Left ventricle myocardium inferior (tissue), 1 donor: ENCODE measurements around the gene KAZN. TPM values are rescaled to one million over a fixed set of nuclear protein-coding genes. Genes with fewer than 3 reads are reported as not detected.

Source experiments
- DNase-seq: peaks from one replicate; pipeline ENCODE4 v3.0.0-alpha.2; 2020
- H3K27ac ChIP-seq: fragments of 200-600 bp; replicated peaks from 2 replicates; pipeline ENCODE4 v1.8.0; 2021
- H3K27me3 ChIP-seq: fragments of 200-600 bp; 2 replicates; pipeline ENCODE4 v1.8.0; 2021; ENCODE audit warnings: low read depth
- H3K36me3 ChIP-seq: fragments of 200-600 bp; 2 replicates; pipeline ENCODE4 v1.8.0; 2021
- H3K4me1 ChIP-seq: fragments of 200-600 bp; 2 replicates; pipeline ENCODE4 v1.8.0; 2021
- H3K4me3 ChIP-seq: fragments of 200-600 bp; 2 replicates; pipeline ENCODE4 v1.8.0; 2021; ENCODE audit warnings: mild to moderate bottlenecking, moderate library complexity
- H3K9me3 ChIP-seq: fragments of 200-600 bp; replicated peaks from 2 replicates; pipeline ENCODE4 v1.8.0; 2021
- intact Hi-C: fragments of 100-400 bp; cut with micrococcal nuclease; formaldehyde crosslinking; loops from one replicate; pipeline ENCODE4 v1.11.0; 2022
- total RNA-seq: library from RNA; stranded (reverse); fragmentation: NEBNext Ultra II Directional; extraction: Animal tissue kit (Norgen Biotek cat#: 25700); gene quantifications from one replicate; pipeline ENCODE4 v1.2.1, GENCODE V29; 2021
- TF ChIP-seq, protein P1 (sequence below): fragments of 200-600 bp; IDR thresholded peaks from 2 replicates; pipeline ENCODE4 v1.8.0; 2021; ENCODE audit warnings: antibody characterized with exemption, mild to moderate bottlenecking, borderline replicate concordance
- donor health status: DM: no; HTN: yes; CAD: no; lungs with severe emphysema.

Gene KAZN
- total RNA-seq, 1 donor from 2014 or later, result 2.2 TPM

DNA sequence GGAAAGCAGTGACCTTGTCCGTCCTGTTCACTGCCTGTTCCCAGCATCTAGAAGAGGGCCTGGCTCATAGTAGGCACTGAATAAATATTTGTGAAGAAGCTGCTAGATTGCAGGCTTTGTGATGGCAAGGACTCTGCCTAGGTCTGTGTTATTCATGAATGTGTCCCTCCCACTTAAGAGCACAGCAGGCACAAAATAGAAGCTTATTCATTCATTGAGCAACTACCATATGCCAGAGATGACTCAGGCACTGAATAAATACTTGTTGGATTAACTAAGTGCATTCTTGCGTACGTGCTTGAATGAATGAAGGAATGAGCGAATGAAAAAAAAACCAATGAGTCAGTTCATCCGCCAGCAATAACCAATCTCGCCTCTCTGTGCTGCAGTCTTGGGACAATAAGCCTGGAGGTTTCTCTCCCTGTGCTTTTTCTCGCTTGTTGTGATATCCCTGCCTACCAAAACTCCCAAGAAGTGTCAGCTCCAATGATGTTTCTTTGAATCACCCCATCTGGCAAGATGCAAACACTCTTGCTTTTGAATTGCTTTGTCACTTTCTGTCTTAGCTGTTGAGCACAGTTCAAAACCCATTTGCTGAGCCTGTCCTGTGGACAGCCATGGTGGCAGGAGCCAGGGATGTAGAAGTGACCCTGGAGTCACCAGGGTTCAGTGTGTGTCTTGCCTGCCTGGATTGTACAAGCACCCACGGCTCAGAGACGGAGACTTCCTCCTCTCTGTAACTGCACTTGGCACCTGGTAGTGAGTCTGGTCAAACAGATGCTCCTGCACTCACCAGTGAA is 143.9 kb downstream of the KAZN start:
- intact Hi-C loops, result no loop called here
- Histone ChIP-seq H3K27me3 (peaks cover 79% of the 10 kb centered on the region), H3K4me1 (no peaks in the 10 kb centered on the region), H3K4me3 (no peak overlapping the region), H3K27ac (no peak overlapping the region), H3K36me3 (no peaks in the 10 kb centered on the region), H3K9me3 (no peaks in the 10 kb centered on the region)
- TF ChIP-seq, protein P1, sequence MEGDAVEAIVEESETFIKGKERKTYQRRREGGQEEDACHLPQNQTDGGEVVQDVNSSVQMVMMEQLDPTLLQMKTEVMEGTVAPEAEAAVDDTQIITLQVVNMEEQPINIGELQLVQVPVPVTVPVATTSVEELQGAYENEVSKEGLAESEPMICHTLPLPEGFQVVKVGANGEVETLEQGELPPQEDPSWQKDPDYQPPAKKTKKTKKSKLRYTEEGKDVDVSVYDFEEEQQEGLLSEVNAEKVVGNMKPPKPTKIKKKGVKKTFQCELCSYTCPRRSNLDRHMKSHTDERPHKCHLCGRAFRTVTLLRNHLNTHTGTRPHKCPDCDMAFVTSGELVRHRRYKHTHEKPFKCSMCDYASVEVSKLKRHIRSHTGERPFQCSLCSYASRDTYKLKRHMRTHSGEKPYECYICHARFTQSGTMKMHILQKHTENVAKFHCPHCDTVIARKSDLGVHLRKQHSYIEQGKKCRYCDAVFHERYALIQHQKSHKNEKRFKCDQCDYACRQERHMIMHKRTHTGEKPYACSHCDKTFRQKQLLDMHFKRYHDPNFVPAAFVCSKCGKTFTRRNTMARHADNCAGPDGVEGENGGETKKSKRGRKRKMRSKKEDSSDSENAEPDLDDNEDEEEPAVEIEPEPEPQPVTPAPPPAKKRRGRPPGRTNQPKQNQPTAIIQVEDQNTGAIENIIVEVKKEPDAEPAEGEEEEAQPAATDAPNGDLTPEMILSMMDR, result no peak
- DNase-seq, result no peak

DNA sequence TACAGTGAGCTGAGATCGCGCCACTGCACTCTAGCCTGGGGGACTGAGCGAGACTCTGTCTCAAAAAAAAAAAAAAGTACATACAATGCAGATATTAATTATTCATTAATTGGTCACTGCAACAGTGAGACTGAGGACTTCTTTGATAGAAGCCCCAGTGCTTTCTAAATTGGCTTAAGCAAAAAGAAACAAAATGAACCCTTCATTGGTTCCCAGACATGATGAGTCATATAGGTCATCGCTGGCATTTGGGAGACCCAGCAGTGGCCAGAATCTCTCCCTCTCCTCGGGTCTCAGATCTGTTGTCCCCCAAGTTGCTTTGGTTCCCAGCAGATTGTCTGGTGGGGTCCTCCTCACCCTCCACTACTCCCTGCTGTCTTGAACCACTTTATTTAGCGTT is 144.9 kb downstream of the KAZN start:
- H3K4me3 ChIP-seq, result no peak overlapping the region
- intact Hi-C loops, result no loop called here
- H3K9me3 ChIP-seq, result no peaks in the 10 kb centered on the region
- H3K4me1 ChIP-seq, result no peaks in the 10 kb centered on the region
- no peak for DNase-seq
- peaks cover 78% of the 10 kb centered on the region for H3K27me3 ChIP-seq
- no peak overlapping the region for H3K27ac ChIP-seq
- TF ChIP-seq, protein P1, result no peak
- H3K36me3 ChIP-seq, result no peaks in the 10 kb centered on the region

DNA sequence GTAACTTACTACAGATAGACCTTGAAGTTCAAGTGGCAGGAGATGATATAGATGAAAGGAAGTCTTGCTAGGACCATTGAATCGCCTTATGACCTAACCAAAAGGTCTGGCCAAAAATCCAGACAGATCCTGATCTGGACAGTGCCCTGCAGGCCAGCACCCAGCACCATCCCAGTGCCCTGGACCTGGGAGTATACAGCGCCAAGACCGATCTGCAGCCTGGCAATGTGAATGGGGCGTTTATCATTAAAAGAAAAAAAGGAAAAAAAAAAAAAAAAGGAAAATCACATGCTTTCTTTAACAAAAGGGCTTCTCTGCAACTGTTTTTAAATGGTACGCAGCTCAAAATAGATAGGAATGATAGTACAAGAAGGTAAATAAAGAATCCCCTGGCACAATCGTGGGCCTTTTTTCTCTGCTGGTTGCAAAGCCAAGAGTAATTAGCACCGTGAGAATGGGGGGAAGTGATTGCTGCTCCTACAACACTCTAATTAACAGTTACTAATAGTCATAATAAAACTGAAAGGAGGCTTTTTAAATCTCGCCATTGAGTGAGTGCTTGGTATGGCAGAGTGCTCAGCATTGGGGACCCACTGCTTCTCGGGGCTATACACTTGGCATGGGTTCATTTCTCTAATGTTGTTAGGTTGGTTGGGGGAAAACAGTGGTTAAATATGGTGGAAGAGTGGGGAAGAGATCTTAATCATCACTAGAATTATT is 146.7 kb downstream of the KAZN start:
- TF ChIP-seq, protein P1, result no peak
- intact Hi-C loops, result no loop called here
- H3K36me3 ChIP-seq, result no peaks in the 10 kb centered on the region

DNA sequence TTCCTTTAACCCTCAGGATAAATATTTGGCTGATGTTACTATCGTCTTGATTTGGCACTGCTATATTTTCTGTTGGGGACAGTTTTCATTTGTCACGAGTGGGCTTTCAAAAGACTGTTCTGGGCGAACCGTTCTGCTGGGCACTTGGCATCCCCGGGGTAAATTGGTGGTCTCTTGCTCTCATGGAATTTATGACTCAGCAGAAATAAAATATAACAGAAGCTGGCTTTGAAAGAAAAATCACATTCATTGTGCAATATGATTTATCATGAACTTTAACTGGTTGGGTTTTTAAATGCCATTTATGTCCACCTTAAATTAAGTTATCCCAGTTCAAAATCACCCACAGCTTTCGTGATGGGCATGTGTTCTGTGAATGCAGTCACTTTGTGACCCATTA is 147.3 kb downstream of the KAZN start:
- TF ChIP-seq, protein P1, result no peak
- intact Hi-C loops, result no loop called here
- no peak overlapping the region for H3K27ac ChIP-seq
- no peak overlapping the region for H3K4me3 ChIP-seq
- H3K9me3 ChIP-seq, result no peaks in the 10 kb centered on the region
- peaks cover 70% of the 10 kb centered on the region for H3K27me3 ChIP-seq
- no peaks in the 10 kb centered on the region for H3K36me3 ChIP-seq
- H3K4me1 ChIP-seq, result no peaks in the 10 kb centered on the region
- no peak for DNase-seq

More for the DNA sequence above, 146.7 kb downstream of the KAZN start:
- Histone ChIP-seq H3K27ac (no peak overlapping the region), H3K9me3 (no peaks in the 10 kb centered on the region), H3K27me3 (peaks cover 76% of the 10 kb centered on the region), H3K4me1 (no peaks in the 10 kb centered on the region), H3K4me3 (no peak overlapping the region)
- no peak for DNase-seq

DNA sequence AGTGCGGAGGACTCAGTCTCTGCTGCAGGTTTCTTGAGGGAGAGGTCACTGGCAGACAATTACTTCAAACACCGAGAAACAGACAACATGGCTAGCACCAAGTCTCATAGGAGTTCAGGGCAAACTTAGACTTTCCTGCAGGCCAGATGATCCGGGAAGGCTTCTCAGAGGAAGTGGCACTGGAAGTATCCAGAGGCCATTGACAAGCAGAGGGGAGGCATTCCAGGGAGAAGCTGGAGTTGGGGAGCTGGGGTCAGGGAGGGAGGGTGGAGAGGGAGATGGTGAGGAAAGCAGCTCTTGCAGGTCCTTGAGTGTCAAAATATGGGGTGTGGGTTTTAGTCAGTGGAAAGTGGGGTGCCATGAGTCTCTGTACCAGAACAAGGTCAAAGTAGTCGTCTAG is 147.9 kb downstream of the KAZN start:
- Histone ChIP-seq H3K36me3 (no peaks in the 10 kb centered on the region), H3K4me3 (no peak overlapping the region), H3K4me1 (no peaks in the 10 kb centered on the region), H3K27me3 (peaks cover 64% of the 10 kb centered on the region), H3K27ac (no peak overlapping the region), H3K9me3 (no peaks in the 10 kb centered on the region)
- intact Hi-C loops, result no loop called here
- TF ChIP-seq, protein P1, result no peak
- no peak for DNase-seq
